K562 (cell line): ENCODE results near the gene WWP2. TPM values are rescaled to one million over a fixed set of nuclear protein-coding genes. Genes with fewer than 3 reads are reported as not detected.
A peak's percentile ranks its signal among the peaks of the same experiment; 100 is the strongest.

Experiments used
- E2F1 ChIP-seq: sonication (generic); formaldehyde crosslinking; IDR thresholded peaks from 2 replicates; pipeline ENCODE4 v1.8.1; 2023; ENCODE audit warnings: mild to moderate bottlenecking, missing genetic modification reagents, moderate library complexity
- GTF2E2 ChIP-seq: fragments of 200-800 bp; sonication (Bioruptor generic); IDR thresholded peaks from 2 replicates; pipeline ENCODE4 v1.6.1; 2016; ENCODE audit warnings: missing genetic modification characterization, missing compliant biosample characterization
- HMG20B ChIP-seq: fragments of 250-450 bp; sonication (Bioruptor Pico); IDR thresholded peaks from 2 replicates; pipeline ENCODE4 v1.5.0; 2021; ENCODE audit warnings: mild to moderate bottlenecking
- HNRNPUL1 ChIP-seq: fragments of 200-400 bp; formaldehyde crosslinking; IDR thresholded peaks from 2 replicates; pipeline ENCODE4 v1.6.1; 2017; ENCODE audit warnings: low read length
- NCOA6 ChIP-seq: fragments of 450-650 bp; IDR thresholded peaks from 2 replicates; pipeline ENCODE4 v1.6.1; 2017; ENCODE audit warnings: mild to moderate bottlenecking
- PBX2 ChIP-seq, 2 experiments: IDR thresholded peaks in 1 of 2; conservative IDR thresholded peaks in 1 of 2; 2 replicates each; pipeline ENCODE4 v1.6.1; 2016; ENCODE audit warnings: low read depth in 2 of 2, mild to moderate bottlenecking in 1 of 2, missing compliant biosample characterization in 1 of 2, missing genetic modification characterization in 1 of 2, moderate library complexity in 1 of 2
- RERE ChIP-seq: sonication (generic); formaldehyde crosslinking; IDR thresholded peaks from 2 replicates; pipeline ENCODE4 v1.8.0; 2023; ENCODE audit warnings: missing genetic modification reagents, mild to moderate bottlenecking, borderline replicate concordance
- SIN3A ChIP-seq, 2 experiments: fragments of 150-350 bp in 1 of 2; IDR thresholded peaks; 2 replicates each; pipeline ENCODE4 v1.6.1; 2011 to 2016; ENCODE audit warnings: borderline replicate concordance in 2 of 2, low read depth in 2 of 2, low read length in 2 of 2, mild to moderate bottlenecking in 2 of 2, moderate library complexity in 2 of 2; ENCODE audit not compliant: control insufficient read depth in 1 of 2
- TBP ChIP-seq: optimal IDR thresholded peaks from 2 replicates; pipeline ENCODE3; 2011; ENCODE audit warnings: low read depth, low read length, improper control_type of control experiment
- THAP7 ChIP-seq: fragments of 250-450 bp; sonication (Bioruptor Pico); IDR thresholded peaks from 2 replicates; pipeline ENCODE4 v1.5.0; 2021
- TRIM28 ChIP-seq: fragments of 450-650 bp; IDR thresholded peaks from 2 replicates; pipeline ENCODE4 v1.6.1; 2017
- ZBTB8A ChIP-seq: fragments of 450-650 bp; IDR thresholded peaks from 2 replicates; pipeline ENCODE4 v1.6.1; 2018; ENCODE audit warnings: mild to moderate bottlenecking, moderate library complexity; ENCODE audit not compliant: partially characterized antibody
- ZC3H11A ChIP-seq: IDR thresholded peaks from 2 replicates; pipeline ENCODE4 v1.6.1; 2012; ENCODE audit warnings: low read depth, low read length, improper control_type of control experiment
- ZNF165 ChIP-seq: fragments of 250-450 bp; sonication (Bioruptor Pico); IDR thresholded peaks from 2 replicates; pipeline ENCODE4 v1.4.0; 2020; ENCODE audit warnings: borderline replicate concordance
- ZNF175 ChIP-seq: fragments of 200-800 bp; sonication (Bioruptor generic); IDR thresholded peaks from 2 replicates; pipeline ENCODE4 v1.6.1; 2016; ENCODE audit warnings: low read depth, mild to moderate bottlenecking, missing genetic modification characterization, missing compliant biosample characterization
- ZNF436 ChIP-seq: fragments of 250-450, 450-650 bp; sonication (Bioruptor Pico); formaldehyde crosslinking; IDR thresholded peaks from 2 replicates; pipeline ENCODE4 v1.7.0; 2020; ENCODE audit warnings: mild to moderate bottlenecking
- ZSCAN32 ChIP-seq: fragments of 450-650 bp; formaldehyde crosslinking; IDR thresholded peaks from 2 replicates; pipeline ENCODE4 v1.4.0; 2020; ENCODE audit warnings: mild to moderate bottlenecking, moderate library complexity
- polyA plus RNA-seq, 8 experiments: library from polyadenylated mRNA; depleted of rRNA in 4 of 8; stranded (reverse) in 5 of 8; unstranded in 3 of 8; fragments of >200 nt; fragmentation: Nextera tagmentation in 2 of 8; fragmentation: Illumina TruSeq in 1 of 8; extraction: Ambion mirVana in 2 of 8; extraction: Trizol in 1 of 8; gene quantifications; 2 replicates each; pipeline versions ENCODE4 v1.2.1 to v1.2.3, GENCODE V29; 2011 to 2014; ENCODE audit warnings: inconsistent platforms in 1 of 8, missing spikeins in 1 of 8
- total RNA-seq, 7 experiments: library from RNA; depleted of rRNA in 6 of 7; stranded (reverse); fragments of >200 nt in 6 of 7; fragmentation: Illumina TruSeq in 2 of 7; extraction: Trizol in 2 of 7; gene quantifications; 2 replicates each; pipeline versions ENCODE4 v1.2.1 to v1.2.3, GENCODE V29; 2011 to 2021; ENCODE audit warnings: low replicate concordance in 1 of 7

Gene WWP2
- total and polyA plus RNA-seq, 9 of the 15 experiments (the other 6 are each of a cell fraction or from before 2014, with no cell fraction given): 1.9 to 34.4 (median 14.6) TPM

GRCh38 chr16:69754469-69755310, 7.4 kb upstream of the WWP2 start, which contains the start of gene NOB1 (continued):
- TF ChIP-seq ZBTB8A (no peak), ZNF175 (CRISPR knock-in tag) (no peak), PBX2 (CRISPR knock-in tag; IDR thresholded peaks at IDR 0.05; ENCODE audit: low read depth) (no peak), PBX2 (tag; conservative IDR thresholded peaks at IDR 0.05; ENCODE audit: low read depth) (no peak), TRIM28 (no peak), GTF2E2 (no peak), ZNF165 (no peak), ZNF436 (CRISPR knock-in tag) (no peak), SIN3A (IDR thresholded peaks at IDR 0.05; ENCODE audit: borderline replicate concordance in 2 of 2, control insufficient read depth in 1 of 2, low read depth in 2 of 2, low read length in 2 of 2) (peak; percentile 79 to 85; a peak in 3 of 4 replicates), THAP7 (no peak), HNRNPUL1 (no peak), TBP (peak; percentile 93), E2F1 (CRISPR knock-in tag) (no peak; the same call in 1 of the 2 replicates), ZC3H11A (no peak), HMG20B (no peak), NCOA6 (no peak), RERE (CRISPR knock-in tag) (no peak), ZSCAN32 (no peak)
